HG02852 (cell line): ENCODE measurements around the gene LPP.

Experiments
- ATAC-seq: cut with Tn5 transposase; IDR thresholded peaks from one replicate; pipeline ENCODE4 v1.9.1; 2021; ENCODE audit warnings: mild to moderate bottlenecking, moderate library complexity; ENCODE audit not compliant: unreplicated experiment

LPP gene

DNA sequence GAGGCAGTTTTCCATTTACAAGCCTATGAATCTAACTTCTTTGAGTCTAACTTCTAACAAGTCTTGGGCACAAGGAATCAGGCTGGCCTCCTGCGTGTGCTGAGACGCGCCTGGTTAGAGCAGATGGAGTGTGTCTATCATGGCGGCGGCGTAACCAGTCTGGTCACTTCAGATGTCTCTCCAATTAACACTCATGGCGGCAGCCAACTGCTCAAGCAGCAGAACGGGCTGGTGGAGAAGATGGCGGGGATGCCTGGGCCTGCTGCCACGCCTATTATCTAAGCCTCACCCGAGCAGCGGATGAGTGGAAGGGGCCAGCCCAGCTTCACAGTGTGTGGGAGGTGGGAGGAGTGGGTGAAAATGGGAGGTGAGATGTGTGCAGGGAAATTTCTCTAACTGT is 771.4 kb downstream of the LPP start:
- no peak for ATAC-seq

DNA sequence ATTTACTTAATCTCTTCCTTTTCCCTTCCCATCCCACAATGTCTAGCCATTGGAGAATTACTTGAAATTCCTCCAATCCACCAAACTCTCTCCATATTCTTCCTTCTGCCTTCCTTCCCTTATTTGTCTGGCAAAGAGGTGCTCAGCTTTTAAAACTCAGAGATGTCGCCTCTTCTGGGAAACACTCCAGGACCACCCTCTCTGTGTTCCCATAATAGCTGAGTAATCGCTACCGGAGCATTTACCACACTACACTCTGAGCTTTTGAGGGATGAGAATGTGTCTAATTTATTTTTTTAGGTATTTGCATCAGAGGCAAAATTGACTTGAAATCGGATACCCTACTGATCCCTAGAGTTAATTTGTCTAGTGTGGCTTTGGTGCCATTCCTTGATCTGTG is 772.2 kb downstream of the LPP start:
- no peak for ATAC-seq

DNA sequence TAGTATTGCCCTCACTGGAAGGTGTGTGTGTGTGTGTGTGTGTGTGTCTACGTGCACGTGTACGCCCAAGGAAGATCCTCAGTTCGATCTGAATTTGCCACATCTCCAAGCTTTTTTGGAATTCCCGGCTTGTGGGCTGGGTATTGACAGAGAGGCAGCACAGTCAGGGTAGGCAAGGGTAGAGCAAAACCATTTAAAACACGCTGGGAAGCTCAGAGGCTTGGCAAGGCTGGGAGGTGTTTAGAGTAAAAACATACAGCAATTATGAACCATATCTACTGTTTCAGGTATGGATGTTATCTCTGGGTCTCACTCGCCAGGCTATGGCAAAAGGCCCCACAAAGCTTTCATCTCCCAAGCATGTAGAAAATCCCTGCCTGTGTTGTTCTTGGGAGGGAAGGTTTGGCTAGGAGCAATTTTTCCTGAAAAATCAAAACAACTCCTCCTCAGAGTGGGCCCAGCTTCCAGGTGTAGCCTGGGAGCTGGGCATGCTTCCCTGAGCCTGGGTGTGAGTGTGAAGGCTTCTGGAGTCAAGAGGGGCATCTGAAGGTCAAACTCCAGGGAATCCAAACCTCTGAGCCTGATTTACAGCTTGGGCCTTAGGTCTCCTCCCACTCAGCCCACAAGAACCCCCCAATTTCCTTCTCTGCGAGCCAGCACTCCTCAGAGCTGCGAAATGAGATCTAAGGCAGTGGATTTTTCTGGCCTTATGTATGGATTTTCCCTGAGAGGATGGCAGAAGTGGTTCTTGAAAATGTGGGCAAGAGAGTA is 773.0 kb downstream of the LPP start:
- no peak for ATAC-seq

DNA sequence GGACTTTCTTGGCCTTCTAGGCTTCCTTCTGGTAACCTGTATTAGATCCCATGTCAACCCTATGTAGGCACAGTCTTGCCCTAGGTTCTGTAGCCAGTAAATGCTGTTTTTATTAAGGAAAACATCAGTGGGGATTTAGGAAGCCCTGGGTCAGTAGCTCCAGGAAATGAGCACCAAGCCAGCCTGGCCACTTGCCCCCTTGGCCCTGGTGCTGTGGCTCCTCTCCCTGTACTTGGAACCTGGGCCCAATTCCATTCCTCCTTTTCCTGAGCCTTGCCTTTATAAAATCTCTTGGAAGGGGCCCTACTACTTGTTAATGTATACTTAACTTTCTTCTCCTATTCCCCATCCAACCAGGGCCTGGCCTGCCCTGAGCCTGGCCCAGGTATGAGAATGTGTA is 774.0 kb downstream of the LPP start:
- ATAC-seq, result no peak

DNA sequence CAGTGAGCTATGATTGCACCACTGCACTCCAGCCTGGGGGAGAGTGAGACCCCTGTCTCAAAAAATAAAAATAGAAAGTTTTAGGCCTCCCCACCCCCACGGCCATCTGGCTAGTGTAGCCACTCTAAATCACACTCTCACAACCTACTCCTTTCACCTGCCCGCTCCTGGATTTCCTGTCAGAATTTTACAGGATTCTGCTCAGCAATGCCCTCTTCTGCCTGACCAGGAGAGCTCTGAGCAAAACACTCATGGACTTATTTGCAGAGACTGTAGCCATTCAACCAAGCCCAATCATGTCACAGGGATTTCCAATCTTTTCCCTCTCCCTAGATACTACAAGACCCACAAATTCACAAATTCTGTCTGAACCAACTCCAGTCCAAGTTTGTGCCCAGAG is 775.2 kb downstream of the LPP start:
- no peak for ATAC-seq

DNA sequence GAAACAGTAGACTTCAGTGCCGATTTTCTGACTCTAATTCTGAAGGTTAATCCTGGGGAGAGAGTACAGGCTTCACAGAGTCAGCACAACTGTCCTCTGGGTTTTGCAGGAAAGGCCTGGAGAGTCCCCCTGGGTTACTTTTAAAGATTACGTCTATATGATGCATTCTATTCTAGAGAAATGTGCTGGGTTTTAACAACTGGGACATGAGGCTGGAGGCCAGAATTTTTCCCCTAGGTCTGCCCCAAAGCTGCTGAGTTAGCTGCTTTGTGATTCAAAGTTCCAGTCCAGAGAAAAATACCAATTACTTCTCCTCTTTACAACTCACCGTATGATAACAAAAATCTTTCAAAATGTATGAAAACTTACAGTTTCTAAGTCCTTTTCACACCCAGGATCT is 777.1 kb downstream of the LPP start:
- ATAC-seq, result no peak

DNA sequence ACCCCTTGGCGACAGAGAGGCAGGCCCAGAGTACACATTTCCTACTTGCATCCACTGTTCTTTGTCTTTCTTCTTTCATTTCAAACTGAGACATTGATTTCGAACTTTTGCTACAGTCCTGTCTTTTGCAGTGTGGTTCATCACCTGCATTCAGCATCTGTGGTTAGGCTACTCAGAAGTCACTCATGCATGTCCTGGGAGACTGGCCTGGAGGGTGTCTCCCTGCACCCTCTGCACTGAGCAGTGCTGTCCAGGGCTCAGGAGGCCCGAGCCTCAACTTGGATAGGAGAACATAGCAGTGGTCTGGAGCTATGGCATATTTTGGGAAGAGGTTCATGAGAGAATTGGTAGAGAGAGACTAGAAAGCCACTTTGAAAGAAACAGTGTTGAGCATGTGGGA is 777.6 kb downstream of the LPP start:
- no peak for ATAC-seq

DNA sequence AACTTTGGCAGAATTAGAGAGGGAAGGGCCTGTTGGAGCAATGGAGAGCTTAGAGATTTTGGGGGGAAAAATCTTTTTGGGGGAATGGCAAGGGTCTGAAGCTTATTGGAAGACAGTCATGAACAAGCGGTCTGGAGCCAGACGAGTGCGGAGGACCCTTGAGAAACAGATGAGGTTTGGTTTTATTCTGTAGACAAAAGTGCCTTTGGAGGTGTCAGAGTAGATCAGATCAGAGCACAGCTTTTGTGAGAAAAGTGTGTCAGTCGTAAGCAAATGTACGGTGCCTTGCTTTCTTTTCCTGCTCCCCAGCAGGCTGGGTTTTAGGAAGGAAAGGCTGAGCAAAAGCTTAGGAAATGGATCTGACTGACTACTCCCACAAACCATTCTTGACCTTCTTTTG is 781.0 kb downstream of the LPP start:
- no peak for ATAC-seq

DNA sequence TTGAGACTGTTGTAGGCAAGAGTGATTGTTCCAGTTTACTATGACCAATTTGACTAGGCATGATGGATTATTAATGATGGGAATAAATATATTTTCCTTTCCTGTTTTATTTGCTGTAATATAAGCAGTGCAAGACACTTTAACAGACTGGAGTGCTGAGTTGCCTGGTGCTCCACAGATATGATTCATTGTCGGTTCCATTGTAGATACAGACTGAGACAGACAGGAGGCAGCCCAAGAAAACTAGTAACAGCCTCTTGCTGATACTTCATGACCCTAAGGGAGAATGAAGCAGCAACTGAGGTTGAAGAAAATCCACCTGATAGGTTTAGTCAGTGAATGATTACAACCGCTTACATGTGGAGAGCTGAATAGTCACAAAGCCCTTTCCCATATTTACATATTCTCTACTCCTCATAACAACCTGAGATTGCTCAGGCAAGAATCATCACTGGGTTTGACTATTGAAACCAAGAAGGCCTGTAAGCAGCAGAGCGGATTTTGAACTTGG is 782.7 kb downstream of the LPP start:
- ATAC-seq, result no peak

DNA sequence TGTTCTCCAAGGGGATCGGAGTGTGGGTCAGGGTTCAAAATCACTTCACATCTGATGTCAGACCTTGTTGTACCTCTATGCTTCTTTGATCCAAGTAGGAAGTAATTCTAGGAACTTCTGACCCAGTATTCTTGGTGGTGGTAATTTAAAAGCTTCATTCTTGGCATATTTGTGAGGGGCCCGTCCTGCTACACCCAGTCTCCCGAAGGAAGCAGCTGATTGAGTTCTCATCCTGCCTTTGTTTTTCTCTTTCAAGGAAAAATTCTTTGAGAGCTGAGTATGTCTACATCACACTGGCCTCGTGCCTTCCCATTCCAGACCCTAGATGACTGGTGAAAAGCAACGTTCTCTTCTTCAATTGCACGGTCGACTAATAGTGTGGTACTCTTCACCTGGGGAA is 783.4 kb downstream of the LPP start:
- no peak for ATAC-seq

DNA sequence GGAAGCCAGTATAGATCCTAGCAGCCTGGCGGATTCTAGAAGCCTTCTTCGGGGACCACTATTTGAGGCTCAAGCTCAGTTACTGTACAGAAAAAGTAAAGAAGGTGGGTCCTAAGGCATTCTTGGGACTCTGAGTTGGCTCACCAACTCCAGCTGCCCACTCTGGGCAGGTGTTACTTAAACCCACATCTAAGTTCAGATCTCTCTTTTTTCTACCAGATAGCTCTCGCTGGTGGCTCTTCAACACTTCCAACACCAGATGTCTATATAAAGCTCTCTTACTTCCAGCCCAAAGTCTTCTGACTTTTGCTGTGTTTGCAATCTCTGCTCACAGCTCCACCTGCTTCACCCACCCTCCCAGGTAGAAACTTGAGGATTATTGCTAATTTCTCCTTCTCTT is 785.0 kb downstream of the LPP start:
- ATAC-seq, result no peak

DNA sequence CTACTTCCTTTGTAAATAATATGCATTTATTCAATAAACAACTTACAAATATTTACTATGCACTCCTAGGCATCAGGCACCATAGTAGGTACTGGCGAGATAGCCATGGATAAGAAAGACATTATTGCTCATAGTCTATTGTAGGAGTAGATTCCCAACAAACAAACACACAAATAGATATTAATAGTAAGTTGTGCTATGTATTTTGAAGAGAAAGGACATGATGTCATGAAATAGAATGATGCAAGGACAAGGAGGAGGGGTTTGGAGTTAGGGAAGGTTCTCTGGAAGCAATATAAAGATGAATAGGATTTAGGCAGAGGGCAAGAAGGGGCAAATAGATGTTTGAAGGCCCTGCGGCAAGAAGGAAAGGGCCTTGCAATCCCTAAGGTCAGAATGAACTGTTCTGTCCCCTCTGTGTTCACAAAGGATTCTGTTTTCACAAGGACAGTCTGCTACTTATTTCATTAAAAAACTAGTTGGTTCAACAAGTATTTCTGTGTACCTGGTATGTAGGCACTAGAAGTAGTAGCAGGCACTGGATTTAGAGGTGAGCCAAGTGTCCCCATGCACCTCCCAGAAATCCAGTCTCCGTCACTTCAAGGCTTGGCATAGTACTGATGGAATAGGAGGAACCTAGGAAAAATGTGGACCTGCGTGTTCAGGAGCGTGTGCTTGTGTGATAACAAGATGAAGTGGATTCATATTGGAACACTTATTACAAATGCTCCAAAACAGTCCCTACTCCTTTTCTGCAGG is 786.0 kb downstream of the LPP start:
- ATAC-seq, result no peak
